RWPE2 (cell line): ENCODE measurements around the gene CCDC89.

Source experiments
- ATAC-seq: fragments of 200-7000 bp; cut with Tn5 transposase; 3 replicates; pipeline ENCODE4 v1.9.1; 2021; ENCODE audit warnings: low read depth
- DNase-seq: peaks from one replicate; pipeline ENCODE4 v3.0.0-alpha.2; 2020; ENCODE audit warnings: low spot score
- H3K27ac ChIP-seq: fragments of 450-650 bp; 2 replicates; pipeline ENCODE4 v1.5.1; 2017; ENCODE audit warnings: mild to moderate bottlenecking; ENCODE audit not compliant: poor library complexity, severe bottlenecking
- H3K27me3 ChIP-seq: fragments of 250-450 bp; sonication (Bioruptor Pico); 2 replicates; pipeline ENCODE4 v1.5.1; 2021; ENCODE audit warnings: mild to moderate bottlenecking, moderate library complexity; ENCODE audit not compliant: insufficient read depth, poor library complexity, severe bottlenecking
- H3K36me3 ChIP-seq: fragments of 250-450 bp; sonication (Bioruptor Pico); 2 replicates; pipeline ENCODE4 v1.5.1; 2020; ENCODE audit warnings: low read depth, mild to moderate bottlenecking, moderate library complexity
- H3K4me1 ChIP-seq: fragments of 250-450 bp; sonication (Bioruptor Pico); 2 replicates; pipeline ENCODE4 v1.5.1; 2021; ENCODE audit warnings: mild to moderate bottlenecking, moderate library complexity; ENCODE audit not compliant: insufficient read depth, poor library complexity, severe bottlenecking
- H3K4me3 ChIP-seq: fragments of 250-450 bp; sonication (Bioruptor Pico); 2 replicates; pipeline ENCODE4 v1.5.1; 2021; ENCODE audit warnings: mild to moderate bottlenecking, moderate library complexity; ENCODE audit not compliant: severe bottlenecking
- H3K9me3 ChIP-seq: fragments of 250-450 bp; sonication (Bioruptor Pico); 2 replicates; pipeline ENCODE4 v1.5.1; 2021; ENCODE audit warnings: mild to moderate bottlenecking, moderate library complexity; ENCODE audit not compliant: severe bottlenecking
- TF ChIP-seq, protein P1 (sequence below): fragments of 450-650 bp; IDR thresholded peaks from one replicate; pipeline ENCODE4 v1.5.1; 2017; ENCODE audit warnings: mild to moderate bottlenecking, moderate library complexity; ENCODE audit not compliant: poor library complexity, severe bottlenecking

CCDC89 gene

GRCh38 chr11:85665733-85666132, 20.3 kb downstream of the CCDC89 start:
- no peaks in the 10 kb centered on the region for H3K9me3 ChIP-seq
- no peak for ATAC-seq

DNA sequence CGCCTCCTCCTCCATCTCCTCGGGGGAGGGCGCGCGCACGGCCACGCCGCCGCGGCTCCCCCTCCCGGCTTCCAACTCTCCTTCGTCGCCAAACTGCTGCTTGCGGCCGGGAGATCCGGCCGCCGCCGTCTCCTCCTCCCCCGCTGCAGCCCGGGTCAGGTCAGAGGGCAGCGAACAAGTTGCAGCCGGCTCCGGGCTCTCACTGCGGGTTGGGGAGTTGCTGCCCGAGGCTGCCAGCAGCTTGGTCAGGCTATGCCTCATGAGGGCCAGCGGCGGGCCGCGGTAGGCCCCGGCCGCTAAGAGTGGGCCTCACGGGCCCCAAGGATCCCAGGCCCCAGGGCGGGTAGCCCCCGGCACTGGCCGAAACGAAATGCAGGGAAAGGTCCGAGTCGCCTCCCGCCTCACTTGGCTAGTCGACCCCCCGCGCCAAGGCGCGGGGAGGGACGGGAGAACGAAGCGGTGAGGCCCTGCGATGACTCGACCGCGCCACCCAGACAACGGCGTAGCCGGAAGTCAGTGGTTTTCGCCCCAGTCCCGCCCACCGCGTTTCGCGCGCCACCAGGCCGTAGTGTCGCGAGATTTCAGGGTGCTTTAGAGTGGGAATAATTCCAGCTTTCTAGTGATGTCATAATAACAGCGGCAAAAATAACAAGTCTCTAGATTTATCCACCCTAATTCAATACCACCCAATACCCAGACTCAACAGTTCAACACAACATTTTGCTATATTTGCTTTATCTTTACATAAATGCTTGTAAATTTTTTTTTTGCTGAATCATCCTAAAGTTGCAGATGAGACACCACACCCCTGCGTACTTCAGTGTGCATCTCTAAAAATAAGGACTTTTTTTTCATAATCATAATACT, 21.1 kb downstream of the CCDC89 start, which contains the start of gene CREBZF:
CREBZF (minus strand) TSS at position 515 of the 867 bp plus-strand sequence; CDS start at position 261, 254 bp downstream.
- Histone ChIP-seq H3K27ac (peak within 1 kb of the TSS; percentile 75), H3K36me3 (peaks cover 42% of the 10 kb centered on the region), H3K4me3 (peak within 1 kb of the TSS; percentile 74), H3K4me1 (peaks cover 17% of the 10 kb centered on the region), H3K27me3 (no peaks in the 10 kb centered on the region), H3K9me3 (no peaks in the 10 kb centered on the region)
- TF ChIP-seq, protein P1, sequence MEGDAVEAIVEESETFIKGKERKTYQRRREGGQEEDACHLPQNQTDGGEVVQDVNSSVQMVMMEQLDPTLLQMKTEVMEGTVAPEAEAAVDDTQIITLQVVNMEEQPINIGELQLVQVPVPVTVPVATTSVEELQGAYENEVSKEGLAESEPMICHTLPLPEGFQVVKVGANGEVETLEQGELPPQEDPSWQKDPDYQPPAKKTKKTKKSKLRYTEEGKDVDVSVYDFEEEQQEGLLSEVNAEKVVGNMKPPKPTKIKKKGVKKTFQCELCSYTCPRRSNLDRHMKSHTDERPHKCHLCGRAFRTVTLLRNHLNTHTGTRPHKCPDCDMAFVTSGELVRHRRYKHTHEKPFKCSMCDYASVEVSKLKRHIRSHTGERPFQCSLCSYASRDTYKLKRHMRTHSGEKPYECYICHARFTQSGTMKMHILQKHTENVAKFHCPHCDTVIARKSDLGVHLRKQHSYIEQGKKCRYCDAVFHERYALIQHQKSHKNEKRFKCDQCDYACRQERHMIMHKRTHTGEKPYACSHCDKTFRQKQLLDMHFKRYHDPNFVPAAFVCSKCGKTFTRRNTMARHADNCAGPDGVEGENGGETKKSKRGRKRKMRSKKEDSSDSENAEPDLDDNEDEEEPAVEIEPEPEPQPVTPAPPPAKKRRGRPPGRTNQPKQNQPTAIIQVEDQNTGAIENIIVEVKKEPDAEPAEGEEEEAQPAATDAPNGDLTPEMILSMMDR = no peak
- DNase-seq (peak; percentile 90), ATAC-seq (peak; percentile 88)

More at GRCh38 chr11:85665733-85666132, 20.3 kb downstream of the CCDC89 start:
- DNase-seq = no peak
- Histone ChIP-seq H3K4me1 (peaks cover 9% of the 10 kb centered on the region), H3K4me3 (no peak overlapping the region), H3K27ac (no peak overlapping the region), H3K36me3 (peaks cover 33% of the 10 kb centered on the region), H3K27me3 (no peaks in the 10 kb centered on the region)
- TF ChIP-seq, protein P1 = no peak

- TF ChIP-seq, protein P1 = peak; percentile 58
- Histone ChIP-seq H3K9me3 (no peaks in the 10 kb centered on the region), H3K27ac (peak overlapping the region; percentile 75), H3K27me3 (no peaks in the 10 kb centered on the region), H3K4me3 (peak overlapping the region; percentile 74), H3K36me3 (peaks cover 50% of the 10 kb centered on the region), H3K4me1 (peaks cover 26% of the 10 kb centered on the region)
- ATAC-seq (peak; percentile 32), DNase-seq (no peak)
These were observed 22.0 kb downstream of the CCDC89 start for GRCh38 chr11:85663753-85664614.

GRCh38 chr11:85663080-85663752, 22.8 kb downstream of the CCDC89 start:
- ATAC-seq (no peak), DNase-seq (no peak)
- TF ChIP-seq, protein P1 = no peak
- peaks cover 58% of the 10 kb centered on the region for H3K36me3 ChIP-seq
- no peaks in the 10 kb centered on the region for H3K27me3 ChIP-seq
- H3K27ac ChIP-seq = peak overlapping the region; percentile 75
- H3K4me1 ChIP-seq = peaks cover 29% of the 10 kb centered on the region
- peak overlapping the region; percentile 74 for H3K4me3 ChIP-seq
- H3K9me3 ChIP-seq = no peaks in the 10 kb centered on the region
